ENCODE data around the gene SUGCT.
"Not testable (repeated sequence)": the region's sequence is repeated elsewhere in the genome, so short reads cannot be mapped to it uniquely, and the experiment has no call there.

Gene SUGCT

DNA sequence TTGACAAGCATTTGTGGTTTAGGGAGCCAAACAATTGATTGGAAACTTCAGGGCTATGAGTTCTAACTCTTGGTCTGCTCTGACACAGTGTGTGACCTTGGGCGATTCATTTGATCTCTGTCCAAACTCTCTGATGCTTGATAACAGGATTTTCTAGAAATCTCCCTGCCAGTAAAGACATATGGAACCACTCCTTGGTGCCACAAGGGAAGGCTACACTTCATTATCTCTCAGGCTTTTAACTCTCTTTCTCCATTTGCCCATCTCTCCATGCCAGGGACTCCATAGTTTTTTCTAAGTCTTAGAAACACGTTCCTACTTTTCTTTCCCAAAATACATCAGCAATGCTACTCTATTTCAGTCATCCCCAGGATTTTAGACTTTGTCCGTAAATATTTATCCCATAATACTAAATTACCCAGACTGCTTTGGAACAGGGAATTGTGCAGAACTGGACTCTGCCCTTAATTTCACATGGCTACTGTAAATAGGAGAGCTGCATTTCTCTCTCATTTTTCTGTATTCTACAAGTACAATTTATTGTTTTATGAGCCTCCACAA, 488.2 kb downstream of the SUGCT start:
- DNase-seq, result no peak
- TF ChIP-seq, protein P1, sequence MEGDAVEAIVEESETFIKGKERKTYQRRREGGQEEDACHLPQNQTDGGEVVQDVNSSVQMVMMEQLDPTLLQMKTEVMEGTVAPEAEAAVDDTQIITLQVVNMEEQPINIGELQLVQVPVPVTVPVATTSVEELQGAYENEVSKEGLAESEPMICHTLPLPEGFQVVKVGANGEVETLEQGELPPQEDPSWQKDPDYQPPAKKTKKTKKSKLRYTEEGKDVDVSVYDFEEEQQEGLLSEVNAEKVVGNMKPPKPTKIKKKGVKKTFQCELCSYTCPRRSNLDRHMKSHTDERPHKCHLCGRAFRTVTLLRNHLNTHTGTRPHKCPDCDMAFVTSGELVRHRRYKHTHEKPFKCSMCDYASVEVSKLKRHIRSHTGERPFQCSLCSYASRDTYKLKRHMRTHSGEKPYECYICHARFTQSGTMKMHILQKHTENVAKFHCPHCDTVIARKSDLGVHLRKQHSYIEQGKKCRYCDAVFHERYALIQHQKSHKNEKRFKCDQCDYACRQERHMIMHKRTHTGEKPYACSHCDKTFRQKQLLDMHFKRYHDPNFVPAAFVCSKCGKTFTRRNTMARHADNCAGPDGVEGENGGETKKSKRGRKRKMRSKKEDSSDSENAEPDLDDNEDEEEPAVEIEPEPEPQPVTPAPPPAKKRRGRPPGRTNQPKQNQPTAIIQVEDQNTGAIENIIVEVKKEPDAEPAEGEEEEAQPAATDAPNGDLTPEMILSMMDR (IDR thresholded peaks at IDR 0.05; ENCODE audit: low read length), result no peak
- TF ChIP-seq EZH2phosphoT487 (IDR thresholded peaks at IDR 0.05; ENCODE audit: low read length), result no peak
- no peak for TF ChIP-seq EZH2 (optimal IDR thresholded peaks at IDR 0.05; ENCODE audit: low read depth, low read length)
- Histone ChIP-seq H3K9ac (ENCODE audit: low read length) (no peak overlapping the region), H3K27me3 (replicated peaks; ENCODE audit: insufficient read depth, low read length) (no peaks in the 10 kb centered on the region), H3K36me3 (replicated peaks; ENCODE audit: insufficient read depth, low read length) (no peaks in the 10 kb centered on the region), H3K4me2 (ENCODE audit: low read depth, low read length) (no peak overlapping the region), H3K9me3 (replicated peaks; ENCODE audit: insufficient read depth, low read length) (no peaks in the 10 kb centered on the region), H3K27ac (ENCODE audit: low read length) (no peak overlapping the region), H2AFZ (ENCODE audit: low read length) (no peak overlapping the region), H3K9me2 (replicated peaks; ENCODE audit: insufficient read depth, low read length) (no peaks in the 10 kb centered on the region), H3K4me1 (ENCODE audit: low read length) (no peaks in the 10 kb centered on the region), H3K79me2 (ENCODE audit: low read length) (no peaks in the 10 kb centered on the region), H3F3A (ENCODE audit: insufficient read depth, low read length) (no peaks in the 10 kb centered on the region), H4K20me1 (ENCODE audit: insufficient read depth, low read length) (no peaks in the 10 kb centered on the region), H3K4me3 (ENCODE audit: low read length) (no peak overlapping the region)

DNA sequence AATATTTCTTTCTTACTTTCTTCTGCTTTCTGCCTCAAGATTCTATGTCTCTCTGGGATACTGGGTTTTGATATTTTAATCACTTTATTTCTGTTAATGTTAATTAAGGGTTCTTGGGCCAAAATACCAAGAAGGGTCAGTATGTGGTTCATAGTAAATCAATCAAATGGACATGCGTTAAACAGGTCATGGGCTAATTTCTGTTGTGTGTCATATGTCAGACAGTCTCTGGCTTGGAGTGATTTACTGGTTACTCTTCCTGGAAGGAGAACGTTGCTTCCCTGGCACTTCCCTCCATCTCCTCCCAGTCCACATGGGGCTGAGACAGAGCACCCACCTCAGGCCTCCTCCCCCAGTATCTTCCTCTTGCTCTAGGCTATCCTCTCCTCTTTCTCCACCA, 489.1 kb downstream of the SUGCT start:
- Histone ChIP-seq H3K9me3 (replicated peaks; ENCODE audit: insufficient read depth, low read length) (no peaks in the 10 kb centered on the region), H3K27ac (ENCODE audit: low read length) (no peak overlapping the region), H3K9ac (ENCODE audit: low read length) (no peak overlapping the region), H3K79me2 (ENCODE audit: low read length) (no peaks in the 10 kb centered on the region), H3K4me2 (ENCODE audit: low read depth, low read length) (no peak overlapping the region), H3F3A (ENCODE audit: insufficient read depth, low read length) (no peaks in the 10 kb centered on the region), H3K4me3 (ENCODE audit: low read length) (no peak overlapping the region), H2AFZ (ENCODE audit: low read length) (no peak overlapping the region), H4K20me1 (ENCODE audit: insufficient read depth, low read length) (no peaks in the 10 kb centered on the region), H3K27me3 (replicated peaks; ENCODE audit: insufficient read depth, low read length) (no peaks in the 10 kb centered on the region), H3K9me2 (replicated peaks; ENCODE audit: insufficient read depth, low read length) (no peaks in the 10 kb centered on the region), H3K4me1 (ENCODE audit: low read length) (no peaks in the 10 kb centered on the region), H3K36me3 (replicated peaks; ENCODE audit: insufficient read depth, low read length) (no peaks in the 10 kb centered on the region)
- no peak for DNase-seq
- no peak for TF ChIP-seq EZH2phosphoT487 (IDR thresholded peaks at IDR 0.05; ENCODE audit: low read length)
- TF ChIP-seq EZH2 (optimal IDR thresholded peaks at IDR 0.05; ENCODE audit: low read depth, low read length), result no peak
- TF ChIP-seq, protein P1 (IDR thresholded peaks at IDR 0.05; ENCODE audit: low read length), result no peak

DNA sequence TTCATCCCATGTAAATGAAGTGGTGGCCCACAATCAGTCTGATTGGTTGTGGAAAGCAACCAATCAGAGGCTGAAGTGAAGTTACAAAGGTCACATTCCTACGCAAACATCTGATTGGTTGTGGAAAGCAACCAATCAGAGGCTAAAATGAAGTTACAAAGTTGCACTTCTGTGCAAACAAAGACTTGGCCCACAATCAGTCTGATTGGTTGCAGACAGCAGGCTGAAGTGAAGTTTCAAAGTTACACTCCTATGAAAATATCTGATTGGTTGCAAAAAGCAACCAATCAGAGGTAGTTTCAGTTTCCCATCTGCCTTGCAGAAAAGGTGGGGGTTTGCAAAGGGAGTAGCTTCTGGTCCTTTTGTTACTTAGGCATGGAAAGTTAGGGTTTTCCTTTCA, 492.6 kb downstream of the SUGCT start:
- not testable (repeated sequence) for H4K20me1 ChIP-seq (ENCODE audit: insufficient read depth, low read length); H3K9me2 ChIP-seq (replicated peaks; ENCODE audit: insufficient read depth, low read length); H3K4me2 ChIP-seq (ENCODE audit: low read depth, low read length); H3K9me3 ChIP-seq (replicated peaks; ENCODE audit: insufficient read depth, low read length); H3F3A ChIP-seq (ENCODE audit: insufficient read depth, low read length); H2AFZ ChIP-seq (ENCODE audit: low read length); H3K4me3 ChIP-seq (ENCODE audit: low read length); H3K27ac ChIP-seq (ENCODE audit: low read length); H3K27me3 ChIP-seq (replicated peaks; ENCODE audit: insufficient read depth, low read length); H3K79me2 ChIP-seq (ENCODE audit: low read length); H3K36me3 ChIP-seq (replicated peaks; ENCODE audit: insufficient read depth, low read length); H3K9ac ChIP-seq (ENCODE audit: low read length); H3K4me1 ChIP-seq (ENCODE audit: low read length); DNase-seq

DNA sequence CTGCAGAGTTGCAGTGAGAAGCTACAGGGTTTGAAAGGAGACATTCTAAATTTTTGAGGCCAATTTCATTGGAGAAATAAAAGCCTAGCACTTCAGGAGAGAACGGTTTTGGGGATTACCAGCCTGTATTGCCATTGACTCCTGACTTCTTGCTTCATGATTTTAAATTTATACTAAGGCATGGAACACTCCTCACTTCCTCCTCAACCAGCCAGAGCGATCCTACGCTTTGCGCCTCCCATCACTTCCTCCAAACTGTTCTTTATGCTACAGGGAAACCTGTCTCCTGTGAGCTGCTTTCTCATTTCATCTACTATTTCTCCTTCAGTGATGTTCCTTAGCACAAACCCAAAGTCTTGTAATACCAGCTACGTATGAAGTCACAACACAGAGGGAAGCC, 495.1 kb downstream of the SUGCT start:
- no peak for DNase-seq
- H3K9me3 ChIP-seq (replicated peaks; ENCODE audit: insufficient read depth, low read length), result no peaks in the 10 kb centered on the region
- H3K4me3 ChIP-seq (ENCODE audit: low read length), result no peak overlapping the region
- no peaks in the 10 kb centered on the region for H3K9me2 ChIP-seq (replicated peaks; ENCODE audit: insufficient read depth, low read length)
- TF ChIP-seq EZH2 (optimal IDR thresholded peaks at IDR 0.05; ENCODE audit: low read depth, low read length), result no peak
- H3F3A ChIP-seq (ENCODE audit: insufficient read depth, low read length), result no peaks in the 10 kb centered on the region
- no peak overlapping the region for H2AFZ ChIP-seq (ENCODE audit: low read length)
- no peaks in the 10 kb centered on the region for H3K27me3 ChIP-seq (replicated peaks; ENCODE audit: insufficient read depth, low read length)
- no peak overlapping the region for H3K27ac ChIP-seq (ENCODE audit: low read length)
- no peaks in the 10 kb centered on the region for H3K79me2 ChIP-seq (ENCODE audit: low read length)
- H3K4me1 ChIP-seq (ENCODE audit: low read length), result no peaks in the 10 kb centered on the region
- no peaks in the 10 kb centered on the region for H4K20me1 ChIP-seq (ENCODE audit: insufficient read depth, low read length)
- H3K9ac ChIP-seq (ENCODE audit: low read length), result no peak overlapping the region
- H3K4me2 ChIP-seq (ENCODE audit: low read depth, low read length), result no peak overlapping the region
- no peaks in the 10 kb centered on the region for H3K36me3 ChIP-seq (replicated peaks; ENCODE audit: insufficient read depth, low read length)
